G401.6 (cell line): Measurements from ENCODE around the gene PIKFYVE.
A peak's percentile ranks its signal among the peaks of the same experiment; 100 is the strongest.
"Not testable (repeated sequence)": the region's sequence is repeated elsewhere in the genome, so short reads cannot be mapped to it uniquely, and the experiment has no call there.

Experiments used
- FAIRE-seq: peaks from 2 replicates; lab custom pipeline; 2012; peaks lifted over from hg19 to GRCh38; lab: Jason Lieb, UNC

PIKFYVE gene, protein sequence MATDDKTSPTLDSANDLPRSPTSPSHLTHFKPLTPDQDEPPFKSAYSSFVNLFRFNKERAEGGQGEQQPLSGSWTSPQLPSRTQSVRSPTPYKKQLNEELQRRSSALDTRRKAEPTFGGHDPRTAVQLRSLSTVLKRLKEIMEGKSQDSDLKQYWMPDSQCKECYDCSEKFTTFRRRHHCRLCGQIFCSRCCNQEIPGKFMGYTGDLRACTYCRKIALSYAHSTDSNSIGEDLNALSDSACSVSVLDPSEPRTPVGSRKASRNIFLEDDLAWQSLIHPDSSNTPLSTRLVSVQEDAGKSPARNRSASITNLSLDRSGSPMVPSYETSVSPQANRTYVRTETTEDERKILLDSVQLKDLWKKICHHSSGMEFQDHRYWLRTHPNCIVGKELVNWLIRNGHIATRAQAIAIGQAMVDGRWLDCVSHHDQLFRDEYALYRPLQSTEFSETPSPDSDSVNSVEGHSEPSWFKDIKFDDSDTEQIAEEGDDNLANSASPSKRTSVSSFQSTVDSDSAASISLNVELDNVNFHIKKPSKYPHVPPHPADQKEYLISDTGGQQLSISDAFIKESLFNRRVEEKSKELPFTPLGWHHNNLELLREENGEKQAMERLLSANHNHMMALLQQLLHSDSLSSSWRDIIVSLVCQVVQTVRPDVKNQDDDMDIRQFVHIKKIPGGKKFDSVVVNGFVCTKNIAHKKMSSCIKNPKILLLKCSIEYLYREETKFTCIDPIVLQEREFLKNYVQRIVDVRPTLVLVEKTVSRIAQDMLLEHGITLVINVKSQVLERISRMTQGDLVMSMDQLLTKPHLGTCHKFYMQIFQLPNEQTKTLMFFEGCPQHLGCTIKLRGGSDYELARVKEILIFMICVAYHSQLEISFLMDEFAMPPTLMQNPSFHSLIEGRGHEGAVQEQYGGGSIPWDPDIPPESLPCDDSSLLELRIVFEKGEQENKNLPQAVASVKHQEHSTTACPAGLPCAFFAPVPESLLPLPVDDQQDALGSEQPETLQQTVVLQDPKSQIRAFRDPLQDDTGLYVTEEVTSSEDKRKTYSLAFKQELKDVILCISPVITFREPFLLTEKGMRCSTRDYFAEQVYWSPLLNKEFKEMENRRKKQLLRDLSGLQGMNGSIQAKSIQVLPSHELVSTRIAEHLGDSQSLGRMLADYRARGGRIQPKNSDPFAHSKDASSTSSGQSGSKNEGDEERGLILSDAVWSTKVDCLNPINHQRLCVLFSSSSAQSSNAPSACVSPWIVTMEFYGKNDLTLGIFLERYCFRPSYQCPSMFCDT (N-terminal part only)

DNA sequence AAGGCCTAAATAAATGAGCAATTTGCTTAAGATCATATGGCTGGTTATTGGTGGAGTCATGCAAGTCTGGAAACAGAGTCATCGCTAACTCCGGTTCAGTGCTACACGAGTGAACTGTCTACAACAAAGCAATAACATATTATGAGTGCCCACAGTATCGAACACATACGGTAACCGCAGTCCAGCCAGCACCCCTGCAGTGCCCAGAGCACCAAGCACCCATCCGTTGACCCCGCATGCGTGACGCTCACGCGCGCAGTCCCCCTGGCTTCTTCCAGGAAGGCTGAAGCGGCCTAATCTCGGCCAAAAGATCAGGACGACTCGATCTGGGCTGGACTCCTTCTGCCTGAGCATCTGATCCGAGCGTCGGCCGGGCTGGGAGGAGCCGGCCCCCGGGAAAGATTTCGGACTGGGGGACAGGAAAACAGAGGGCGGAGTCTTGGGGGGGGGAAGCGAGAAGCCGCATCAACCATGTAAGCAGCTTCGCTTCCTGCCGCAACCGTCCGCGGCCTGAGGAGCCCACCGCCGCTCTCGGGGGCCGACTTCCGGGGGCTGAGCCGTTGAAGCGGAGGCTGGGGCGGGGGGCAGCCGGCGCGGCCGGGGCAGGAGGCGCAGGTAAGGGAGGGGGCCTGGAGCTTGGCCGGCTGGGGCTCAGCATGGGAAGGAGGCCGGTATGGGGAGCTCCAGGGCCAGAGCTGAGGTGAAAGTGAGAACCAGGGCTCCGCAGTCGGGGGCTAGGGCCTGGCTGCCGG lies at the start of gene PIKFYVE:
Gene PIKFYVE (plus strand): TSS at position 455 of the 752 bp plus-strand sequence. CDS start 5,265 bp downstream, outside the sequence.
- FAIRE-seq: peak; percentile 99

DNA sequence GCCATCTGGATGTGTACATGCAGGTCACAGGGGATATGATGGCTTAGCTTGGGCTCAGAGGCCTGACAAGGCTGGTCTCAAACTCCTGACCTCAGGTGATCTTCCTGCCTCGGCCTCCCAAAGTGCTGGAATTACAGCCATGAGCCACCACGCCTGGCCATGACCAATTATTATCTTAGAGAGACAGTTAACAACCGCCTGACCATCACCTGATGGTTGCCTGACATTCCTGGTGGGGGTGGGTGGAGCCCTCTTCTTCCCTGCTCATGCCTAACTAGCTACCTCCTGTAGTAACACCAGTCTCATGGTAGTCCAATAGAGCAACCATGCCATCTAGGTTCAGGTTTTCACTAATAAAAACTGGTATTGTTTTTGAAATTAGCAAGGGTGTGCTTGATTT lies 44.2 kb upstream of the PIKFYVE start:
- not testable (repeated sequence) for FAIRE-seq

DNA sequence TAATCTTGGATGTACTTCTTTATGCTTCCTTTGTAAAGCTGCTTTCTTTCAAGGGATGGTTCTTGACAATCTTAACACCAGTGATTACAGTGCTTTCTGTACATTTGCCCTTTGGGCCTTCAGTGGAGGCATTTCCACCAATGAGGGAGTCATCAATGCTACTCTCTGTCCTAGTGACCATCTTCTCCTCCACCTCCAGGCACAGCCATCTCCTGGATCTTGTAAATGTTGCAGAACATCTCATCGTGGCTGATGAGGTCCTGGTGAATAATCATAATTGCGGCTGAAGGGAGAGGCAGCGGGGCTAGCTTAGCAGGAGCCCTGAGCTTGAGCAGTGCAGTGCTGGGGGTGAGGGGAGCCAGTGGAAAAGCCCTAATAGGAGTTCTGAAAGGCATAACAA lies 43.7 kb upstream of the PIKFYVE start:
- no peak for FAIRE-seq

DNA sequence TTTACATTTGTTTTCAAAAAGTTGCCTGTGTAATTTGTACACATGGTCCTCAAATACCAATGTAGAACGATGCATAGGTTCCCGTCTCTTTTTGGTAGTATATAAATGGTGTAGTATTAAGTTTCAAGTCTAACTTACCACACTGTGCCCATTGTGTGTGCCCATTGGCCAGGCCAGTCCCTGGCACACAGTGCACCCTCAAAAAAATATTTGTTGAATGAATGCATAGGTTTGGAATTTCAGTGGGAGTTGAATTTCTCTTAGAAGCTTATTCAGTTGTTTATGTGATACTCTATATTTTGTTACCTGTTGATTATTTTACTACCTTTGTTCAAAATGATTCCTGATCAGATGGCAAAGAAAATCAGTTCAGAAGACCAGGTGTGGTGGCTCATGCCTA lies 41.3 kb upstream of the PIKFYVE start:
- no peak for FAIRE-seq

DNA sequence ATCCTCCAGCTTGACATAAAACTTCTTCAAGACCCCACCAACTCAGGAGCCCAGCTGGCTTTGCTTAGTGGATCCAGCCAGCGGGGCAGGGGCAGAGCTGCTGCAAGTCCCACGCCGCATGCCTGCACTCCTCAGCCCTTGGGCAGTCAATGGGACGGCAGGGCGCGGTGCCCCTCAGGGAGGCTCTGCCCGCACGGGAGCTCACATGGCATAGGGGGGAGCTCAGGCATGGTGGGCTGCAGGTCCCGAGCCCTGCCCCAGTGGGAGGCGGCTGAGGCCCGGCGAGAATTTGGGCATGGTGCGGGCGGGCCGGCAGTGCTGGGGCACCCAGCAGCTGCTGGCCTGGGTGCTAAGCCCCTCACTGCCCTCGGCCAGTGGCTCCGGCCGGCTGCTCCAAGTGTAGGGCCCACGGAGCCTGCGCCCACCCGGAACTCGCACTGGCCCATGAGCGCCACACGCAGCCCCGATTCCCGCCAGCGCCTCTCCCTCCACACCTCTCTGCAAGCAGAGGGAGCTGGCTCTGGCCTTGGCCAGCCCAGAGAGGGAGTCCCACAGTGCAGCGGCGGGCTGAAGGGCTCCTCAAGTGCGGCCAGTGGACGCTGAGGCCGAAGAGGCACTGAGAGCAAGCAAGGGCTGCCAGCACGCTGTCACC lies 38.3 kb upstream of the PIKFYVE start:
- FAIRE-seq: no peak

DNA sequence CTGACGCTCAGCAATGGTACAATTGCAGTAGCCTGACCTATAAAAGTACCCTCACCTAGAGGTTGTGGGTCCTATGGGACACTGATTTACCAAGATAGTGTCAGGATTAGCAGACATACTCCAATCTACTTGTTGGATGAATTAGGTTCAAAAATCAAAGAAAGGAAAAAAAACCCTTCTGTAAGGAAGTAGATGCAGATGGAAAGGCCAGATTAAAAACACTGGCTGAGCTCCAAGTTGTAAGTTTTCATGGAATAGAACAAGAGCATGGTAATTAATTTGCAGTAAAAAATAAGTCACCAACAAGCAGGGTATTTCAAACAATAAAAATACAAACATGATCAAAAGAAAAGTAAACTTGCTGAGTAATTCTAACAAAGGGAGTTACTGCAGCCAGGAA lies 37.6 kb upstream of the PIKFYVE start:
- no peak for FAIRE-seq

DNA sequence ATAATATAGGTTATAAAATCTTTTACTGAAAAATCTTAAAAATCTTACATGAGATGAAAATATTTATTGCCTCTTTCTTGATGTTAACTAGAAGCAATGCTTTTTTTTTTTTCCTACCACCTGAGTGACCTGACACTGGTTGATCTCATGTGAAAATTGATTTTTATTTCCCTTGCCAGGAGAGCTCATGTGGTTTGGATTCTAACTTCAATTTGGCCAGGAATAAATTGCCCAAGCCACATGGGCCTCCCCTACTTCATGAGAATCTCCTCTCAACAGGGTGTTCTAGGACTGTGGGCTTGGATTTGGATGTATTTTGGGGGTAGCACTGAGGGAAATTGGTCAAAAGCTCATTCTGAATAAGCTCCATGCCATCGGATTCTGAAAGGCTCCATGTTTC lies 31.3 kb upstream of the PIKFYVE start:
- FAIRE-seq: no peak

DNA sequence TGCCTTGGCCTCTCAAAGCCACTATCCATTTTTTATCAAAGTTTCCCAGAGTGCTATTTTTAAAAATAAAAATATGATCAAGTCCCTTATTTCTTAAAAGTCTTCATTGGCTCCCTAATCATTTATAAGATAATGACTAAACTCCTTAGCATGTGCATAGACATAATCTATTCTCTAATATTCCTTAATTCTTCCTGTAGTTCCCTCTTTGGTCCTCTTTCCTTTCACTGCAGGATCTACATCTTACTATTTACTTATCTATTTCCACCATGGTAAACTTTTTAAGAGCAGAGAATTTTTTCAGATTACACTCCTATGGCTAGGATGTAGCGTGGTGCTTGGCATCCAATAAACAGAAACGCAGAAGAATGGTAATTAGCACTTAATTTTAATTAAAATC lies 30.2 kb upstream of the PIKFYVE start:
- no peak for FAIRE-seq

DNA sequence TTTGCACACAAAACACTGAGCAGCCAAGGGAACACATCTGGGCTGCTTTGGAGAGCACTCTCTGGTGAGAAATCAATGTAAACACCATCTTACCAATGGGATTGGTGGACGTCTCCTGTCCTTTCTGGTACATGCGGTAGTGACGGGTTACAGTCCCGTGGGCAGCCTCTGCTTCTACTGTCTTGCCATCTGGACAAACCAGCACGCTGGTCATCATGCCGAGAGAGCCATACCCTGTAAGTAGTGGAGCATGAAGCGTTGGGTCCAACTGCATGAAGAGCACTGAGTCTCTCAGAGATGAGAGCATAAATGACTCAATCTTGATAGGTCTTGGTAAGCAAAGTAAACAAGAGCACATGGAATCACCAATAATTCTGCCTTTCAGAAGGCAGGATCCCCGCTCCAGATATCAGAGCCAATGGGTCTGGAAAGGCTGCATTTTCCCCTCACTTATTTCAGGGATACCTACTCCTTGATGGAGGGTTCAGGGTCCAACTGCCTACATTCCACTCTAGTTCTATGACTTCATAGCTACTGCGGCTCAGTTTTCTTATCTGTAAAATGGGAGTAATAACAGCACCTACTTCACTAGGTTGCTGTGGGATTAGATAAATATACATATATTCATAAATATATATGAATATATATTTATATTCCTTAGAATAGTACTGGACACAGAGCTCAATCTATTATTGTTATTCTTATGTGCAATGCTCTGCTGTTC lies 26.1 kb upstream of the PIKFYVE start:
- no peak for FAIRE-seq

DNA sequence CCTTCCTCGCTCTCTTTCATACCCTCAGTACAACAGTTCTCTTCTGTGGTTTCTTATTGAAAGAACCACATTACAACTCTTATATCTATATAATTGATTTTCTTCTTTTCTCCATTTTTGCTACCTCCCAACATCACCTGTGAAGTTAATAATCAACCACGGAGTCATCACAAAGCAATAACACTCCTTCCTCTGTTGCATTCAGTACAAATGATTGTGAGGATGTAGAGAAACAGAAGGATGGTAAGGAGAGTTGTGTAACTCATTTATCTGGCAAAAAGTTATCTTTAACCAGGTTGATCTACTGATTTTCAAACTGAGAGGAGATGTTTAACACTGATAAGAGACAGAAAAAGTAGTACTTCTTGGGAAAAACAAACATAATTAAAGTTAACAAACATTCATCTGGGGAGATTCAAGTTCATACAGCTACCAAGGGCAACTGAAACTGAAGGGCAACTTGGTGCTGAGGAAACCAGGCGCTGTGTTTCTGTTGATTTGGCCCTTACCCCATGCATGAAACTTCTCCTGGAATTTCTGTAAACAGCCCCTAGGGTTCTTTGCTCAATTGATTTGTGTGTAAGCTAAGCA lies 25.3 kb upstream of the PIKFYVE start:
- no peak for FAIRE-seq

DNA sequence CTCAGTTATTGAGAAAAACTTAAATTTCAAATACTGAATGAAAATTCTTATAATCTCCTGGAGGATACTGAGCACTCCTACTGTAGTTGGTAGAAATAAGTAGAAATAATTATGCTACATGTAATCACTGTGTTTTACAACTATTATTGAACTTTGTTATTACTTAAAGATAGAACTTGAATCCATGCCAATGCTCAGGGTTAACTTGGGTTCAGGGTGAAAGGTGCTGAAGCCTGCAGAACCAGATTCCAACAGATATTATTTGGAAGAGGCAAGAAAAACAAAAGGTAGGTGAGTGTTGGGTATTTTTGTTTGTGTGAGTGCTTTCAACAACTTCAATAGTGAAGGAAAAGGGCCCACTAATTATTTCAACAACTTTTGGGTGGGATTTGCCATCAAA lies 21.6 kb upstream of the PIKFYVE start:
- FAIRE-seq: no peak

DNA sequence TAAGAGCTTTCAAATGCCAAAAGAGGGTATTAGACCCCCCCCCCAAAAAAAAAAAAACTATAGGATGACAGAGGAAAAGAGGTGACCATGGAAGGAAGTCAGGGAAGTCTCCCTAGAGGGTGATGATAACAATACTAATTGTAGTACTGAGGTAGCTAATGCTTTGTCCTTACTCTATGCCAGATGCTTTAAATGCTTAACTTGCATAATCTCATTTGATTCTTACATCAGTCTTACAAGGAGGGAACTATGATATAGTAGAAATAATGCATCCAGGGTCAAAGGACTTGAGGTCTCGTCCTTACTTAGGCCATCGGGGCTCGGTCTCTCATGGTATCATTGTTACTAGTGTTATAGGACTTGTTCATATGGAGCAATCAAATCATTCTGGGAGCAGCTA lies 20.3 kb upstream of the PIKFYVE start:
- no peak for FAIRE-seq

DNA sequence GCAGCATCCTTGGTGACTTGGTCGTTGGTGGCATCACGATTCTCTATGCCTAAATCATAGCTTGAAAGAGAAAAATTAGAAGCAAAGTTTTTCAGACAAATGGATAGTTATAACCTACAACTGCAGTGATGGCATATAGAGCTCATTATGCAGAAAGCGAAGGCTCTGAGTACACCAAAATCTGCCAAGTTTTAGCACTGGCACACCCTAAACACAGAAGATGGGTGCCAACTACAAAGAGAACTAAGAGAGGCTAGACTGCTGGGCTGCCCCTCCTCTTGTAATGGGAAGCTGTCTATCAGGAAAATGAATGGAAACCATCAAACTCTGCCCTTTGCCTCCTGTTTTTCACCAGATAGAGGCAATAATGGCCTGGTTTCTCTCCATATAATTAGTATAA lies 17.5 kb upstream of the PIKFYVE start:
- no peak for FAIRE-seq

DNA sequence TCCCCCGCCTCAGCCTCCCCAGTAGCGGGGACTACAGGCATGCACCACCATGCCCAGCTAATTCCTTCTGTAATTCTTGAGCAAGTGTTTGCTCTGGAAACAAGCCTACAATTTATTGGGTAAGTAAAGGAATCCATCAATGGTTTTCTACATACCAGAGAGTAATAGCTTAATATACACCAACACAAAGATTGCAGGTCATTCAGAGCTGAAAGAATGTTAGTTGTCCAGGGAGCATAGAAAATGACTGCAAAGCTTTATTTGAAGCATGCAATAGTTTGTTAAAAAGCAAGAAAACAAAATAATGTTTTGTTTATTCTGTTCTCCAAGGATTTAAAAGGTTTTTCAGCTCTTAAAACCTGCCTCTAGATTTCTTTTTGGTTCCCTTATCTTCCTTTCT lies 16.8 kb upstream of the PIKFYVE start:
- FAIRE-seq: no peak

DNA sequence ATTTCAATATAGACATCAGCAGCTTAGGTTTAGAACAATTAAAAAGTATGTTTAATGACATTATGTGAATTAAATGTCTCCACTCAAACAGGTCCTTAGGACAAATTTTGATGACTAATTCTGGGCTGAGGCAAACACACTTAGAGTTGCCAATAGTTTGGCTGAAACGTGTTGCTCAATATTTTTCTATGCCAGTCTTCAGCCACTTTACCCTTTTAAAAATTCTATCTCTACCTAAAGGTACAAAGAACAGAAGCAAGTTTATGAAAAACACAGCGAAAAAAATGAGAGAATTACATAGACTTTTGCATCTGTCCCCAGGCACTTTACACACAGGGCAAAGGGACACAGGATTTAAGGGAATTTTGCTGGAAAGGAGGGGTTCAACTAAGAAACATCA lies 15.7 kb upstream of the PIKFYVE start:
- no peak for FAIRE-seq

DNA sequence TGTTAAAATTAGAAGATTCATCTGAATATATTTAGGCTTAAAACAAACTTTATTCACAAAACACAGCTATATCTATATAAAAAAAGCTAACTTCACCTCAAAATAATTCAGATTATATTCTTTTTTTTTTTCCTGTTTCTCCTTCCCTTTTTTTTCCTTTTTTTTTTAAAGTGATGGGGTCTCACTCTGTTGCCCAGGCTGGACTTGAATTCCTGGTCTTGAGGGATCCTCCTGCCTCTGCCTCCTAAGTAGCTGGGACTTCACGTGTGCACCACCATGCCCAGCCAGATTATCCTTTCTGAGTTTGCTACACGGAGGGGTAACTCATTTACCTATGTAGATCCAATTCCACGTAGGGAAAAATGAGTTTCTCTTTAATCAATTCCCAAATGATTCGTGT lies 15.0 kb upstream of the PIKFYVE start:
- FAIRE-seq: no peak

DNA sequence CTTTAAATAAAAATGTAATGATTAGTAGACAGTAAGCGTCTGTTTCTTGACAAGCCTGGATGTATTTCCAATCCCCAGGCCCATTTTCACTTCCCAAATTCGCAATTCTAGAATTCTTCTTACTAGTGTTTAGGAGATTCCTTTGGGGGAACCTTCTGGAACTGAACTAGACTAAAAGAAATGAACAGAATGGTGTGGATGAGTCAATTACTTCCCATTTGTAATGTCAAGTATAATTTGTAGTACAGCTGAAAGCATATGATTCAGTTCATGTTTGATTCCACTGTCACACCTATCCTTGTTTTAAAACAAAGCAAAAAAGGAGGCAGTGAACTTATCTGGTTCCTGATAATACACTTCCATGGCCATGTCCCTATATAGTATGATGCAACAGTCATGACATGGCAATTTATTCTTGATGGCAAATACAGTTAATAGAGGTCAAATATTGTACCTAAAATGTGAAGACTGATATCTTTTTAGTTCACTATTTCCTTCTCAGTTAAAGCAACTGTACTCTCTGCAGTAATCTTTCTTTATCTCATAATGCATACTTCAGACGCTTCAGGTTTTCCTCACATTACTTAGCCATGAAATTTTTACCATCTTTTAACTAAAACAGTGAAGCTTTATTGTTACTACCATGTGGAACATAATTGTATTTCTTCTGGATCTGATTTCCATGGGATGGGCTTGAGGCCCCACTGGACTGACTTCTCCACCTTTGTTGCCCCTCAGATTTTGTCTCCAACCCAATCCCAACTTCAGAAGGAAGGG lies 13.2 kb upstream of the PIKFYVE start:
- no peak for FAIRE-seq

DNA sequence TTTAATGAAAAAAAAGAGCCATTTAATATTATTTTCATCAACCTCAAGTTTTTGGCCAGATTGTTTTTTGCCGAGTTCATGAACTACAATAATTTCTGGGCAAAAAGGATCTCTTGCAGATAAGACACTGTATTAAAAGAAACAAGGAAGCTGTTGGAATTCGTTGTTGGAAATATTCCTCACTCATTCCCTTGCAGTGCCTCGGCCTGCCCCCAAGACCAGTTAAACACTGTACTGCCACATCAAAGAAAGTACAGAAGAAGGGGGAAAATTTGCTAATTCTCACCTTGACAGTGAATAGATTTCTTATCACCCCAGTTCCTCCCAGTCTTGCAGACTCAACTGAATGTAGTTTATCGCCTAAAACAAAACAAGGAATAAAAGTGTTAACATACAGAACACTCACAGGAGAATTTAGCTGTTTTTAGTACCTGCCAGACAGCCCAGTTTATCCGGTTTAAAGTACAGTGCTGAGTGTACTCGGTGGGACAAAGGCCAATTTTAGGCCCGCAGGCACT lies 12.4 kb upstream of the PIKFYVE start:
- FAIRE-seq: no peak
